ENCODE results near the gene ZWILCH. TPM values are rescaled to one million over a fixed set of nuclear protein-coding genes. Genes with fewer than 3 reads are reported as not detected.

ZWILCH gene
- total and polyA plus RNA-seq, 2 donors: 7.6 to 23.2 TPM

DNA sequence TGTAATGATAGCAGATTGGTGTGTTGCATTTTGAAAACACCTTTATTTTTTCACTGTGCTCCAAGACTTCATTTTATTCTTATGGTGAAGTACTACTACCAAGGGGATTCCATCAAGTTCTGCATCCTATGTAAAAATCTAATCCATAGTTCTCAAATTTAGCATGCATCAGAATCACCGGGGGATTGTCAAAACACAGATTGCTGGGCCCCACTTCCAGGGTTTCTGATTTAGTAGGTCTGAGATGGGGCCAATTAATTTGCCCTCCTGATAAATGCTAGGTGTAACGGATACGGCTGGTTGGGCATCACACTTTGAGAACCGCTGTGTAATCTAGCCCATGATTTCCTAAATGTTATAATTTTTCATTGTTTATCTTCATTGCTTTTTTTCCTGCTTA is 692 bp downstream of the ZWILCH start:
- Histone ChIP-seq H3K4me1 (ENCODE audit: control insufficient read depth in 2 of 2, insufficient read depth in 2 of 2, low read length in 2 of 2) (peaks cover 15 to 17% of the 10 kb centered on the region in 2 donors), H3K27me3 (ENCODE audit: control insufficient read depth in 2 of 2, insufficient read depth in 1 of 2, low read length in 1 of 2) (no peaks in the 10 kb centered on the region), H3K9me3 (ENCODE audit: control insufficient read depth in 2 of 2, insufficient read depth in 1 of 2, low read length in 1 of 2) (no peaks in the 10 kb centered on the region), H3K36me3 (ENCODE audit: control insufficient read depth in 2 of 2, insufficient read depth in 2 of 2, low read length in 1 of 2) (peaks cover 2 to 31% of the 10 kb centered on the region in 2 donors), H3K4me3 (ENCODE audit: low read length in 2 of 2) (peak overlapping the region; percentile 77 to 88), H3K27ac (ENCODE audit: low read depth in 1 of 2, low read length in 1 of 2) (peak overlapping the region in 1 of 2 donors; percentile 86)
- DNase-seq (ENCODE audit: low read depth in 6 of 9, low spot score in 9 of 9): no peak
- WGBS: 71% methylated on average over 4 of the region's 4 CpGs

DNA sequence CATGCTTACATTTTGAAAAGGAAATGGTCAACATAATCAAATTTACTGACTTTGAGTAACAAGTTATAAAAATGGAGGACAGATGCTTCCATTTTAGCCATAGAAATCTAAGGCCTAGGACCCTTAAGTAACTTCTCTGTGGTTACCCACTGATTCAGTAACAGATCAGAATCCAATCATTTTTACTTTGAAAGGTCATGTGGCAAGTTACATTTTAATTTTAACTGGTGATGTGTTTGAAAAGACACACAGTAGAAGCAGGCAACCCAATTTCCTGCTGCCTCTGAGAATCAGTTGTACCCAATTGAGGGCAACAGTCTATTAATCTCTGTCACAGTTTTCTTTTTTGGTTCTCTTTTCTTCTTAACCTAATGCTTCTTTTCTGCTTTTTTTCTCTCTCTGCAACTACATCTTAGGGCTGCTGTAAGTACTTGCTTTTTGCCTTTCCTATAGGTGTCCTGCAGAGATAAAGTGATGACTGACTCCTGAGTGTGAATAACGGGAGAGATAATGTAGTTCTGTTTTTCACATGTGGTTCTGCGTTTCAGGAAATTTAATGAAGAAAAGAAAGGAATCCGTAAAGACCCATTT is 3.3 kb downstream of the ZWILCH start:
- Histone ChIP-seq H3K36me3 (ENCODE audit: control insufficient read depth in 2 of 2, insufficient read depth in 2 of 2, low read length in 1 of 2) (peaks cover 6 to 9% of the 10 kb centered on the region in 2 donors), H3K9me3 (ENCODE audit: control insufficient read depth in 2 of 2, insufficient read depth in 1 of 2, low read length in 1 of 2) (no peaks in the 10 kb centered on the region), H3K27ac (ENCODE audit: low read depth in 1 of 2, low read length in 1 of 2) (no peak overlapping the region), H3K4me3 (ENCODE audit: low read length in 2 of 2) (no peak overlapping the region), H3K4me1 (ENCODE audit: control insufficient read depth in 2 of 2, insufficient read depth in 2 of 2, low read length in 2 of 2) (peaks cover 7 to 9% of the 10 kb centered on the region in 2 donors), H3K27me3 (ENCODE audit: control insufficient read depth in 2 of 2, insufficient read depth in 1 of 2, low read length in 1 of 2) (no peaks in the 10 kb centered on the region)
- no peak for DNase-seq (ENCODE audit: low read depth in 6 of 9, low spot score in 9 of 9)
- 96% methylated on average over 3 of the region's 3 CpGs for WGBS

DNA sequence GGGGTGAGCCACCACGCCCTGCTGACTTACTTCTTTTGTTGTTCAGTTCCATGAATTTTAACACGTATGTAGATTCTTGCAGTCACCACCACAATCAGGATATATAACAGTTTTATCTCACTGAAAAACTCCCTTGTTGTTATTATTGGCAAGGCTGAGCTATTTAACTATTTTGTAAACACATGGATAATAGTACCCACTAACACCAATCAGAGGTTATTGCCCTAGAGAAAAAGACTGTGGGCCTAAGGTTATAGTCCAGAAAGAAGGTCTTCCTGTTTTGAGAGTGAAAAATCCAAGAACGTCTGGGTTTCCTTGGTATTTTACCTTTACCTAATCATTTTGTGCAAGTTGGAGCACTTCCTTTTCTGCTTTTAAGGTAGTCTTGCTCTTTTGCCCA is 9.5 kb downstream of the ZWILCH start:
- 95% methylated on average over 3 of the region's 3 CpGs for WGBS
- Histone ChIP-seq H3K4me3 (ENCODE audit: low read length in 2 of 2) (no peak overlapping the region), H3K9me3 (ENCODE audit: control insufficient read depth in 2 of 2, insufficient read depth in 1 of 2, low read length in 1 of 2) (no peaks in the 10 kb centered on the region), H3K27ac (ENCODE audit: low read depth in 1 of 2, low read length in 1 of 2) (no peak overlapping the region), H3K36me3 (ENCODE audit: control insufficient read depth in 2 of 2, insufficient read depth in 2 of 2, low read length in 1 of 2) (peaks cover 24 to 30% of the 10 kb centered on the region in 2 donors), H3K4me1 (ENCODE audit: control insufficient read depth in 2 of 2, insufficient read depth in 2 of 2, low read length in 2 of 2) (peaks cover 0 to 4% of the 10 kb centered on the region in 2 donors), H3K27me3 (ENCODE audit: control insufficient read depth in 2 of 2, insufficient read depth in 1 of 2, low read length in 1 of 2) (no peaks in the 10 kb centered on the region)
- no peak for DNase-seq (ENCODE audit: low read depth in 6 of 9, low spot score in 9 of 9)

DNA sequence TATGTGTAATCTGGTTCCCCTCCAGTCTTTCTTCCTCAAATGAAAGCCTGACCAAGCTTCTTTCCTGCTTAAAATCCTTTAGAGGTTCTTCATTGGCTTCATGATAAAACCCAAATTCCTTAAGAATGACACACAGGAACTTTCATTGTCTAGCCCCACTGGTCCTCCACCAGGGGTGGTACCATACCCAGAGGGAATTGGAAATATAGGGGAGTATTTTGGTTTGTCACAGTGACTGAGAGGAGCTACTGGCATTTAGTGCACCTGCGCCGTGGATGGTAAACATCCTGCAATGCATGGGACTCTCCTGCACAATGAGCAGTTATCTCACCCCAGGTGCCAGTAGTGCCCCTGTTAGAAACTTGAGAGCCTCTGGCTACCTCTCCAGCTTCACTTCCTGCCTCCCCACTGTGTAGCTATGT is 10.8 kb downstream of the ZWILCH start:
- peaks cover 0 to 4% of the 10 kb centered on the region in 2 donors for H3K4me1 ChIP-seq (ENCODE audit: control insufficient read depth in 2 of 2, insufficient read depth in 2 of 2, low read length in 2 of 2)

DNA sequence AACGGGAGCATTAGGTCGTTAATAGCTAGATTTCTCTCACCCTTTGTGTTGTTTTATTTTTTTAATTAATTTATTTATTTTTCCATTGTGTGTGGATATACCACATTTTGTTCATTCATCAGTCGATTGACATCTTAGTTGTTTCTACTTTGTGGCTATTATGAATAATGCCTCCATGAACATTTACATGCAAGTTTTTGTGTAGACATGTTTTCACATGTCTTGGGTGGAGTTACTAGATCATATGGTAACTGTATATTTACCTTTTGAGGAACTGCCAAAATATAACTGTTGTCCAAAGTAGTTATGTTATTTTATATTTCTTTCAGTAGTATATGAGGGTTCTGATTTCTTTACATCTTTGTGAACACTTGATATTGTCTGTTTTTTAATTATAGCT is 18.8 kb downstream of the ZWILCH start:
- 98% methylated on average over 3 of the region's 3 CpGs for WGBS
- H3K27me3 ChIP-seq (ENCODE audit: control insufficient read depth in 2 of 2, insufficient read depth in 1 of 2, low read length in 1 of 2): no peaks in the 10 kb centered on the region
- H3K36me3 ChIP-seq (ENCODE audit: control insufficient read depth in 2 of 2, insufficient read depth in 2 of 2, low read length in 1 of 2): peaks cover 16 to 46% of the 10 kb centered on the region in 2 donors
- DNase-seq (ENCODE audit: low read depth in 6 of 9, low spot score in 9 of 9): no peak
- H3K9me3 ChIP-seq (ENCODE audit: control insufficient read depth in 2 of 2, insufficient read depth in 1 of 2, low read length in 1 of 2): no peaks in the 10 kb centered on the region
- H3K4me1 ChIP-seq (ENCODE audit: control insufficient read depth in 2 of 2, insufficient read depth in 2 of 2, low read length in 2 of 2): no peaks in the 10 kb centered on the region
- H3K27ac ChIP-seq (ENCODE audit: low read depth in 1 of 2, low read length in 1 of 2): no peak overlapping the region
- H3K4me3 ChIP-seq (ENCODE audit: low read length in 2 of 2): no peak overlapping the region

More for the DNA sequence above, 10.8 kb downstream of the ZWILCH start:
- H3K27ac ChIP-seq (ENCODE audit: low read depth in 1 of 2, low read length in 1 of 2): peak overlapping the region in 1 of 2 donors; percentile 5
- no peaks in the 10 kb centered on the region for H3K9me3 ChIP-seq (ENCODE audit: control insufficient read depth in 2 of 2, insufficient read depth in 1 of 2, low read length in 1 of 2)
- WGBS: 99% methylated on average over 2 of the region's 2 CpGs
- no peak overlapping the region for H3K4me3 ChIP-seq (ENCODE audit: low read length in 2 of 2)
- no peaks in the 10 kb centered on the region for H3K27me3 ChIP-seq (ENCODE audit: control insufficient read depth in 2 of 2, insufficient read depth in 1 of 2, low read length in 1 of 2)
- DNase-seq (ENCODE audit: low read depth in 6 of 9, low spot score in 9 of 9): no peak
- H3K36me3 ChIP-seq (ENCODE audit: control insufficient read depth in 2 of 2, insufficient read depth in 2 of 2, low read length in 1 of 2): peaks cover 26 to 35% of the 10 kb centered on the region in 2 donors

DNA sequence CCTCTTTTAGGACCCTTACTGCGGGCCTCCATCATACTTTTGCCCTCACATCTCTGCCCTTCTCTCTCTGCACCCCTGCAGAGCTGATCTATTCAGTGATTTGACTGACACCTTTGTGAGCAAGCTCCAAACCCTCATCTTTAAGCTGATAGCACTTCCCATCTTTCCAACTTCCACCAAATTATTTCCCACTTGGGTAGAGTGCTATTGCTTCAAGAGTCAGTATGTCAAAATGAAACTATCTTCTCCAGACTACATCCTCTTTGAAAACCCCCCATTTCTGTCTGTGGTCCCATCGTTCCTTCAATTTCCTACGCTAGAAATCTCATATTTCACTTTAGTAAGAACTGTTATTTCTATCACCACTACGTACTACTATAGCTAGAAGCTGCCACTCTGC is 19.7 kb downstream of the ZWILCH start:
- no peak overlapping the region for H3K27ac ChIP-seq (ENCODE audit: low read depth in 1 of 2, low read length in 1 of 2)
- H3K4me1 ChIP-seq (ENCODE audit: control insufficient read depth in 2 of 2, insufficient read depth in 2 of 2, low read length in 2 of 2): no peaks in the 10 kb centered on the region
- WGBS: 96% methylated on average over 4 of the region's 4 CpGs
- no peaks in the 10 kb centered on the region for H3K27me3 ChIP-seq (ENCODE audit: control insufficient read depth in 2 of 2, insufficient read depth in 1 of 2, low read length in 1 of 2)
- no peak overlapping the region for H3K4me3 ChIP-seq (ENCODE audit: low read length in 2 of 2)
- no peaks in the 10 kb centered on the region for H3K9me3 ChIP-seq (ENCODE audit: control insufficient read depth in 2 of 2, insufficient read depth in 1 of 2, low read length in 1 of 2)
- no peak for DNase-seq (ENCODE audit: low read depth in 6 of 9, low spot score in 9 of 9)
- H3K36me3 ChIP-seq (ENCODE audit: control insufficient read depth in 2 of 2, insufficient read depth in 2 of 2, low read length in 1 of 2): peaks cover 14 to 49% of the 10 kb centered on the region in 2 donors

DNA sequence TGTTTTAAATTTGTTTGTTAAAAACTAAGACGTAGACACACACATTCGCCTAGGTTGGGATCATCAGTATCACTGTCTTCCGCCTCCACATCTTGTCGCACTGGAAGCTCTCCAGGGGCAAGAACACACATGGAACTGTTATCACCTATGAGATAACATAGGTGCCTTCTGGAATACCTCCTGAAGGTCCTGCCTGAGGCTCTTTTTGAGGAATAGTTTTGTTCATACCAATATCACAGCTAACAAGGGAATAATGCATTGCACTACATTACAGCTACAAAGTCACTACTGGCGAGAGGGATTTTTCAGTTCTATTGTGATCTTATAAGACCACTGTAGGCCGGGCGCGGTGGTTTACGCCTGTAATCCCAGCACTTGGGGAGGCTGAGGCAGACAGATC is 29.9 kb downstream of the ZWILCH start:
- no peaks in the 10 kb centered on the region for H3K9me3 ChIP-seq (ENCODE audit: control insufficient read depth in 2 of 2, insufficient read depth in 1 of 2, low read length in 1 of 2)
- DNase-seq (ENCODE audit: low read depth in 6 of 9, low spot score in 9 of 9): no peak
- H3K27me3 ChIP-seq (ENCODE audit: control insufficient read depth in 2 of 2, insufficient read depth in 1 of 2, low read length in 1 of 2): no peaks in the 10 kb centered on the region
- no peak overlapping the region for H3K4me3 ChIP-seq (ENCODE audit: low read length in 2 of 2)
- WGBS: 91% methylated on average over 9 of the region's 9 CpGs
- H3K4me1 ChIP-seq (ENCODE audit: control insufficient read depth in 2 of 2, insufficient read depth in 2 of 2, low read length in 2 of 2): no peaks in the 10 kb centered on the region
- H3K36me3 ChIP-seq (ENCODE audit: control insufficient read depth in 2 of 2, insufficient read depth in 2 of 2, low read length in 1 of 2): peaks cover 20 to 34% of the 10 kb centered on the region in 2 donors
- H3K27ac ChIP-seq (ENCODE audit: low read depth in 1 of 2, low read length in 1 of 2): no peak overlapping the region

DNA sequence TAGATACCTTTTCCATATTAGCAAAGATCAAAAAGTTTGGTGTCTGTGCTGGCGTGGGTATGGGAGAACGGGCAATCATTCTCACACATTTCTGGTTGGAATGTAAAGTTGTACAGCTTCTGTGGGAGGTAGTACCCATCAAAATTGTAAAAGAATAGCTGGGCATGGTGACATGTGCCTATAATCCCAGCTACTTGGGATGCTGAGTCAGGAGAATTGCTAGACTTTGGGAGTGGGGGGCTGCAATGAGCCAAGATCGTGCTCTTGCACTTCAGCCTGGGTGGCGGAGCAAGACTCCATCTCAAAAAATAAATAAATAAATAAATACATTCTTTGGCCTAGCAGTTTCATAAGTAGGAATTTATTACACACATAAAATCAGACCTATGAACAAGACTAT is 37.8 kb downstream of the ZWILCH start:
- Histone ChIP-seq H3K27me3 (ENCODE audit: control insufficient read depth in 2 of 2, insufficient read depth in 1 of 2, low read length in 1 of 2) (no peaks in the 10 kb centered on the region), H3K9me3 (ENCODE audit: control insufficient read depth in 2 of 2, insufficient read depth in 1 of 2, low read length in 1 of 2) (no peaks in the 10 kb centered on the region), H3K4me3 (ENCODE audit: low read length in 2 of 2) (no peak overlapping the region), H3K27ac (ENCODE audit: low read depth in 1 of 2, low read length in 1 of 2) (no peak overlapping the region), H3K4me1 (ENCODE audit: control insufficient read depth in 2 of 2, insufficient read depth in 2 of 2, low read length in 2 of 2) (no peaks in the 10 kb centered on the region), H3K36me3 (ENCODE audit: control insufficient read depth in 2 of 2, insufficient read depth in 2 of 2, low read length in 1 of 2) (peaks cover 13 to 16% of the 10 kb centered on the region in 2 donors)
- no peak for DNase-seq (ENCODE audit: low read depth in 6 of 9, low spot score in 9 of 9)
- WGBS: 98% methylated on average over 4 of the region's 4 CpGs

DNA sequence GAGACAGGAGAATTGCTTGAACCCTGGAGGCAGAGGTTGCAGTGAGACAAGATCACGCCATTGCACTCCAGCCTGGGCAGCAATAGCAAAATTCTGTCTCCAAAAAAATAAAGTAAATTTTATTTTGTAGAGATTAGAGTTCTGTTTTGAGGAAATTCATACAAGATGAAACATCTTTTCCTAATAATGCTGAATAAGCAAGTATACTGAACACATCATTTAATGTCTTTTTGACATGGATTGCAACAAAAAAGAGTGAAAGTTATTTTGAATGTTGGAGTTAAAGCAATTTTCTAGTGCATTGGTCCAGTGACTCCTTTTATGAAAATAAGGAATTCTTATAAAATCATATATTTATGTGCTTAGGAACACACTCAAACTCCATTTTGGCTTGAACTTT is 40.1 kb downstream of the ZWILCH start:
- no peaks in the 10 kb centered on the region for H3K4me1 ChIP-seq (ENCODE audit: control insufficient read depth in 2 of 2, insufficient read depth in 2 of 2, low read length in 2 of 2)
- H3K27ac ChIP-seq (ENCODE audit: low read depth in 1 of 2, low read length in 1 of 2): no peak overlapping the region
- H3K36me3 ChIP-seq (ENCODE audit: control insufficient read depth in 2 of 2, insufficient read depth in 2 of 2, low read length in 1 of 2): peaks cover 2 to 8% of the 10 kb centered on the region in 2 donors
- DNase-seq (ENCODE audit: low read depth in 6 of 9, low spot score in 9 of 9): no peak
- H3K9me3 ChIP-seq (ENCODE audit: control insufficient read depth in 2 of 2, insufficient read depth in 1 of 2, low read length in 1 of 2): no peaks in the 10 kb centered on the region
- no peaks in the 10 kb centered on the region for H3K27me3 ChIP-seq (ENCODE audit: control insufficient read depth in 2 of 2, insufficient read depth in 1 of 2, low read length in 1 of 2)
- H3K4me3 ChIP-seq (ENCODE audit: low read length in 2 of 2): no peak overlapping the region
- 98% methylated on average over 1 of the region's 1 CpG for WGBS
